Brain microvascular endothelial cell (primary cell): ENCODE measurements around the gene OR11H6.

ENCODE experiments used
- DNase-seq: peaks from one replicate; pipeline ENCODE4 v3.0.0-alpha.2; 2020
- H3K27ac ChIP-seq: fragments of 250-450 bp; sonication (Bioruptor Pico); 2 replicates; pipeline ENCODE4 v1.5.1; 2020; ENCODE audit warnings: mild to moderate bottlenecking, moderate library complexity
- H3K27me3 ChIP-seq: fragments of 250-450 bp; sonication (Bioruptor Pico); replicated peaks from 2 replicates; pipeline ENCODE4 v1.5.1; 2020; ENCODE audit warnings: mild to moderate bottlenecking
- H3K36me3 ChIP-seq: fragments of 250-450 bp; sonication (Bioruptor Pico); replicated peaks from 2 replicates; pipeline ENCODE4 v1.5.1; 2020; ENCODE audit warnings: mild to moderate bottlenecking
- H3K4me3 ChIP-seq: 2 replicates; pipeline ENCODE4 v1.5.1; 2011; ENCODE audit warnings: low read depth, mild to moderate bottlenecking, control low read depth, low read length, moderate library complexity
- CTCF ChIP-seq: IDR thresholded peaks from 2 replicates; pipeline ENCODE4 v1.5.1; 2011; ENCODE audit warnings: low read depth, mild to moderate bottlenecking, moderate library complexity, low read length, control low read depth, inconsistent platforms; ENCODE audit errors: missing control alignments
- in situ Hi-C: cut with HindIII; loops from 2 replicates; pipeline ENCODE4 v1.10.0; 2017; ENCODE audit warnings: low sequenced_read_pairs, low pct_ligation_motif_present

OR11H6 gene

DNA sequence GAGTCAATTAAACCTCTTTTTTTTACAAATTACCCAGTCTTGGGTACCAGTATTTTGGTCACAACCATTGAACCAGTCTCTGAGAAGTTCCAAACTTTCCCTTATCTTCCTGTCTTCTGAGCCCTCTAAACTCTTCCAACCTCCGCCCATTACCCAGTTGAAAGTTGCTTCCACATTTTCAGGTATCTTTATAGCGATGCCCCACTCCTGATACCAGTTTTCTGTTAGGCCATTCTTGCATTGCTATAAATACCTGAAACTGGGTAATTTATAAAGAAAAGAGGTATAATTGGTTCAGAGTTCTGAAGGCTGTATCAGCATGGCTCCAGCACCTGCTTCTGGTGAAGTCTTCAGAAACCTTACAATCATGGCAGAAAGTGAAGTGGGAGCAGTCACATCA lies 50.6 kb downstream of the OR11H6 start:
- TF ChIP-seq CTCF: no peak
- Histone ChIP-seq H3K36me3 (no peaks in the 10 kb centered on the region), H3K27ac (no peak overlapping the region), H3K4me3 (no peak overlapping the region), H3K27me3 (no peaks in the 10 kb centered on the region)
- DNase-seq: no peak
- in situ Hi-C loops: no loop called here
